Lower leg skin (tissue), 3 donors: ENCODE results near the gene TMEM170A.

Experiments
- CTCF ChIP-seq, 3 donors: fragments of 450-650 bp; IDR thresholded peaks; one replicate each; pipeline ENCODE4 v1.5.1; 2016; ENCODE audit warnings: antibody characterized with exemption in 3 of 3, mild to moderate bottlenecking in 3 of 3, moderate library complexity in 2 of 3
- POLR2A ChIP-seq, 2 donors: fragments of 450-650 bp; IDR thresholded peaks; one replicate each; pipeline ENCODE4 v1.6.1; 2016 to 2017; ENCODE audit warnings: antibody characterized with exemption in 2 of 2, mild to moderate bottlenecking in 1 of 2, moderate library complexity in 1 of 2

GRCh38 chr16:75432828-75433731, 31.4 kb downstream of the TMEM170A start, which contains the start of gene CFDP1:
- TF ChIP-seq CTCF (IDR thresholded peaks at IDR 0.05): peak in 1 of 3 donors; percentile 5
- no peak for TF ChIP-seq POLR2A (IDR thresholded peaks at IDR 0.05)
